SK-N-SH (cell line): ENCODE measurements around the gene RAPGEF4. TPM values are rescaled to one million over a fixed set of nuclear protein-coding genes. Genes with fewer than 3 reads are reported as not detected.
A peak's percentile ranks its signal among the peaks of the same experiment; 100 is the strongest.

Experiments used
- CTCF ChIA-PET: fragments of 300-600, 350-600 bp; formaldehyde crosslinking; extraction: SDS; loops from one replicate; lab custom pipeline; 2021; lab: Yijun Ruan, JAX
- POLR2A ChIA-PET: fragments of 350-600 bp; sonication (Branson Sonifier 250); formaldehyde crosslinking; extraction: SDS; loops from one replicate; lab custom pipeline; 2020; ENCODE audit warnings: antibody characterized with exemption, inconsistent platforms; lab: Yijun Ruan, JAX
- DNase-seq: peaks from one replicate; pipeline ENCODE4 v3.0.0; 2012
- H2AFZ ChIP-seq: fragments of 200-600 bp; sonication (generic); 2 replicates; pipeline ENCODE4 v1.8.1; 2016; ENCODE audit warnings: antibody characterized with exemption, mild to moderate bottlenecking, low read depth
- H3F3A ChIP-seq: fragments of 200-600 bp; sonication (generic); replicated peaks from 2 replicates; pipeline ENCODE3; 2016; ENCODE audit warnings: antibody characterized with exemption, mild to moderate bottlenecking; ENCODE audit not compliant: insufficient read depth
- H3K27ac ChIP-seq, 2 experiments: fragments of 200-500 bp in 1 of 2; fragments of 200-600 bp in 1 of 2; sonication (Bioruptor generic) in 1 of 2; sonication (generic), shearing (Covaris generic) in 1 of 2; 2 replicates each; pipeline versions ENCODE4 v1.5.1 to v1.6.1; 2014 to 2016; ENCODE audit warnings: low read depth in 2 of 2, inconsistent platforms in 1 of 2, low read length in 1 of 2, mild to moderate bottlenecking in 1 of 2, mixed read lengths in 1 of 2
- H3K27me3 ChIP-seq: fragments of 200-600 bp; sonication (generic), shearing (Covaris generic); 2 replicates; pipeline ENCODE4 v1.6.1; 2016; ENCODE audit warnings: mixed run types; ENCODE audit not compliant: insufficient read depth
- H3K36me3 ChIP-seq, 2 experiments: fragments of 200-500 bp in 1 of 2; fragments of 200-600 bp in 1 of 2; sonication (Bioruptor generic) in 1 of 2; sonication (generic) in 1 of 2; replicated peaks in 1 of 2; 2 replicates each; pipeline versions ENCODE3 to v1.5.1; 2014 to 2016; ENCODE audit warnings: low read length in 1 of 2, mild to moderate bottlenecking in 1 of 2; ENCODE audit not compliant: insufficient read depth in 2 of 2, control insufficient read depth in 1 of 2
- H3K4me1 ChIP-seq, 2 experiments: fragments of 200-500 bp in 1 of 2; fragments of 200-600 bp in 1 of 2; sonication (Bioruptor generic) in 1 of 2; sonication (generic), shearing (Covaris generic) in 1 of 2; 2 replicates each; pipeline versions ENCODE4 v1.5.1 to v1.6.1; 2014 to 2016; ENCODE audit warnings: low read depth in 1 of 2, low read length in 1 of 2, mixed run types in 1 of 2; ENCODE audit not compliant: insufficient read depth in 2 of 2, control insufficient read depth in 1 of 2
- H3K4me2 ChIP-seq: fragments of 200-600 bp; sonication (generic), shearing (Covaris generic); 2 replicates; pipeline ENCODE4 v1.6.1; 2017; ENCODE audit warnings: mixed run types
- H3K4me3 ChIP-seq, 2 experiments: fragments of 200-500 bp in 1 of 2; fragments of 200-600 bp in 1 of 2; sonication (Bioruptor generic) in 1 of 2; sonication (generic), shearing (Covaris generic) in 1 of 2; 2 replicates each; pipeline versions ENCODE4 v1.5.1 to v1.8.1; 2014 to 2016; ENCODE audit warnings: low read depth in 2 of 2, inconsistent platforms in 1 of 2, low read length in 1 of 2, mild to moderate bottlenecking in 1 of 2, mixed read lengths in 1 of 2, moderate library complexity in 1 of 2
- H3K79me2 ChIP-seq: fragments of 200-600 bp; sonication (generic); 2 replicates; pipeline ENCODE4 v1.8.1; 2017; ENCODE audit warnings: mild to moderate bottlenecking; ENCODE audit not compliant: insufficient read depth
- H3K9ac ChIP-seq: fragments of 200-600 bp; sonication (generic); 2 replicates; pipeline ENCODE4 v1.6.1; 2017; ENCODE audit warnings: mixed run types
- H3K9me2 ChIP-seq: fragments of 200-600 bp; sonication (generic); 2 replicates; pipeline ENCODE4 v1.6.1; 2017; ENCODE audit warnings: mixed run types
- H3K9me3 ChIP-seq: fragments of 200-600 bp; sonication (generic); 2 replicates; pipeline ENCODE4 v1.6.1; 2017; ENCODE audit warnings: mixed run types, mild to moderate bottlenecking, moderate library complexity
- H4K20me1 ChIP-seq: fragments of 200-600 bp; sonication (generic); 2 replicates; pipeline ENCODE4 v1.6.1; 2017; ENCODE audit warnings: mild to moderate bottlenecking, mixed run types; ENCODE audit not compliant: insufficient read depth
- CHD2 ChIP-seq: fragments of 150-350 bp; IDR thresholded peaks from 2 replicates; pipeline ENCODE4 v1.6.1; 2018; ENCODE audit warnings: low read length; ENCODE audit not compliant: partially characterized antibody
- ELF1 ChIP-seq: IDR thresholded peaks from 2 replicates; pipeline ENCODE4 v1.4.0; 2012
- EP300 ChIP-seq, 2 experiments: IDR thresholded peaks; 2 replicates each; pipeline versions ENCODE4 v1.4.0 to v1.6.1; 2012; ENCODE audit warnings: borderline replicate concordance in 1 of 2, low read depth in 1 of 2, low read length in 1 of 2
- EZH2phosphoT487 ChIP-seq: fragments of 200-600 bp; sonication (generic); IDR thresholded peaks from 2 replicates; pipeline ENCODE4 v1.6.1; 2017; ENCODE audit warnings: low read depth, mixed run types, mild to moderate bottlenecking, antibody characterized with exemption, moderate library complexity, borderline replicate concordance
- IRF3 ChIP-seq: fragments of 150-350 bp; IDR thresholded peaks from 2 replicates; pipeline ENCODE4 v1.6.1; 2016; ENCODE audit warnings: mild to moderate bottlenecking, low read depth, low read length
- MAX ChIP-seq: IDR thresholded peaks from 2 replicates; pipeline ENCODE4 v1.4.0; 2012; ENCODE audit warnings: low read depth
- MEF2A ChIP-seq: IDR thresholded peaks from 2 replicates; pipeline ENCODE4 v1.4.0; 2012; ENCODE audit warnings: low read depth, borderline replicate concordance
- MXI1 ChIP-seq: IDR thresholded peaks from 2 replicates; pipeline ENCODE4 v1.6.1; 2012; ENCODE audit warnings: mild to moderate bottlenecking, low read depth, low read length, improper control_type of control experiment
- POLR2AphosphoS5 ChIP-seq: IDR thresholded peaks from 2 replicates; pipeline ENCODE4 v1.6.1; 2012; ENCODE audit warnings: low read depth, low read length
- RFX5 ChIP-seq: IDR thresholded peaks from 2 replicates; pipeline ENCODE4 v1.6.1; 2012; ENCODE audit warnings: mild to moderate bottlenecking, improper control_type of control experiment, low read length
- RXRA ChIP-seq: IDR thresholded peaks from 2 replicates; pipeline ENCODE4 v1.4.0; 2012; ENCODE audit warnings: low read depth, mild to moderate bottlenecking, borderline replicate concordance
- SIN3A ChIP-seq: IDR thresholded peaks from 2 replicates; pipeline ENCODE4 v1.6.1; 2012; ENCODE audit warnings: low read depth, mild to moderate bottlenecking, low read length, moderate library complexity, borderline replicate concordance
- SMC3 ChIP-seq: IDR thresholded peaks from 2 replicates; pipeline ENCODE4 v1.6.1; 2012; ENCODE audit warnings: low read depth, low read length, improper control_type of control experiment
- TEAD4 ChIP-seq: IDR thresholded peaks from 2 replicates; pipeline ENCODE4 v1.4.0; 2012; ENCODE audit warnings: mild to moderate bottlenecking, borderline replicate concordance; ENCODE audit not compliant: insufficient read depth
- YY1 ChIP-seq: IDR thresholded peaks from 2 replicates; pipeline ENCODE4 v1.4.0; 2012; ENCODE audit warnings: low read depth, mild to moderate bottlenecking
- WGBS: methylation state at CpG from one replicate; pipeline ENCODE4 v1.1.6; 2017; ENCODE audit warnings: low lambda C conversion rate; 5-methylcytosine and 5-hydroxymethylcytosine counted together
- polyA plus RNA-seq, 3 experiments: library from polyadenylated mRNA; depleted of rRNA; stranded (reverse); fragments of >200 nt; gene quantifications; 2 replicates each; pipeline ENCODE4 v1.2.3, GENCODE V29; 2012
- TF ChIP-seq, protein P1 (sequence below): IDR thresholded peaks from 2 replicates; pipeline ENCODE4 v1.4.0; 2012; ENCODE audit warnings: low read depth, borderline replicate concordance

RAPGEF4 gene
- polyA plus RNA-seq, 1 of the 3 experiments (the other 2 are of a cell fraction), result 0.30 TPM

DNA sequence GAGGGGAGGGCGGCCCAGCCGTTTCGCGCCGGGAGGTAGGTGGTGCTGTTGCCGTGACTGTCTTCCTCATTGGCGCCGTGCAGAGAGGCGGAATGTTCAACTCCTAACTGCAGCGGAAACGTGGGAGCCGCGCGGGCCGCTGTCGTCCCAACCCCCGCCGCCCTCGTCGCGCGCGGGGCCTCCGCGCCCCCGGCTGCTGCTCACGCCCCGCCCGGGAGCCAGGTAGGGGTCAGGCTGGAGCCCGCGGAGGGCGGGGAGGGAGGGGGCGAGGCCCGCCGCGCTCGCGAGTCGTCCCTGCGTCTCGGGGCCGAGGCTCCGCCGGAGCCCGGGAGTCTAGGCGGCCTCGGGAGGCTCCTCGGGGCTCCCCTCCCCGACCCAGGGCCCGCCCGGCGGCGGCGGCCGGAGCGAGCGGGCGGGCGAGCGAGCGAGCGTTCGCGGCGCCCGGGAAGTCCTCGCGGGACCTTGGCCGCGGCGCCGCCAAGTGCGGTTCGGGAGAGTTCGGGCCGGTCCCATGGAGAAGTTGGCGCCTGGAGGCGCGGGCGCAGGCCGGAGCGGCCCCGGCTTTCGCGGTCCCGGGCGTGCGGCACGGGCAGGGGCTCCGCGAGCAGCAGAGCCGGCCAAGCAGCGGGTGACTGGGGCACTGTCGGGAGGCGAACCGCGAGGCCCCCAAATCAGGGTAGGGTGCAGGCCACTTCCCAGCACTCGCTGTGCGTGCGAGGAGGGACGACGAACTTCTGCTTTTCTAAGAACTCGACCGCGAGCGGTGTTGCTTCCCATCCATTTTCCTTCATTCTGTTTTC is 340.3 kb downstream of the RAPGEF4 start, which contains the start of gene MAP3K20 (continued):
- TF ChIP-seq, protein P1, sequence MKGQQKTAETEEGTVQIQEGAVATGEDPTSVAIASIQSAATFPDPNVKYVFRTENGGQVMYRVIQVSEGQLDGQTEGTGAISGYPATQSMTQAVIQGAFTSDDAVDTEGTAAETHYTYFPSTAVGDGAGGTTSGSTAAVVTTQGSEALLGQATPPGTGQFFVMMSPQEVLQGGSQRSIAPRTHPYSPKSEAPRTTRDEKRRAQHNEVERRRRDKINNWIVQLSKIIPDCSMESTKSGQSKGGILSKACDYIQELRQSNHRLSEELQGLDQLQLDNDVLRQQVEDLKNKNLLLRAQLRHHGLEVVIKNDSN, result no peak
- TF ChIP-seq YY1, result no peak
- TF ChIP-seq CHD2, result no peak
- TF ChIP-seq RXRA, result no peak
- TF ChIP-seq POLR2AphosphoS5, result no peak
- peak; percentile 26; the same call in 1 of the 2 replicates for TF ChIP-seq SMC3
- no peak for TF ChIP-seq EZH2phosphoT487
- no peak for TF ChIP-seq MEF2A
- no peak for TF ChIP-seq RFX5
- no peak for TF ChIP-seq ELF1
- no peak for TF ChIP-seq TEAD4
- no peak for TF ChIP-seq EP300 (IDR thresholded peaks at IDR 0.05; ENCODE audit: borderline replicate concordance in 1 of 2, low read depth in 1 of 2, low read length in 1 of 2)

GRCh38 chr2:173076581-173077345 is 341.1 kb downstream of the RAPGEF4 start:
- H3K4me2 ChIP-seq, result peak overlapping the region; percentile 88
- peak overlapping the region; percentile 92 for H3K9ac ChIP-seq
- TF ChIP-seq MXI1 (no peak; the same call in 1 of the 2 replicates), SIN3A (no peak), IRF3 (no peak), MAX (peak; percentile 46)
- H3K27me3 ChIP-seq, result no peaks in the 10 kb centered on the region
- peak overlapping the region; percentile 85 to 88 for H3K27ac ChIP-seq
- H3F3A ChIP-seq, result peaks cover 13% of the 10 kb centered on the region
- ChIA-PET POLR2A (no interaction called here), CTCF (interaction anchor here (1.5 to 1.8 kb wide), 2 partner anchors 49 to 133 kb away, joined by 5 to 7 read pairs; no protein-coding TSS in a partner anchor)
- peaks cover 3 to 4% of the 10 kb centered on the region in 2 experiments; a peak in 3 of 4 replicates for H3K4me1 ChIP-seq
- no peaks in the 10 kb centered on the region for H3K36me3 ChIP-seq
- peak overlapping the region; percentile 74 for H2AFZ ChIP-seq
- peak overlapping the region; percentile 85 for H3K4me3 ChIP-seq
- no peaks in the 10 kb centered on the region for H4K20me1 ChIP-seq
- peaks cover 54% of the 10 kb centered on the region for H3K79me2 ChIP-seq
- WGBS, result 2% methylated on average over 25 of the region's 27 CpGs
- no peaks in the 10 kb centered on the region for H3K9me3 ChIP-seq
- DNase-seq, result peak; percentile 72
- H3K9me2 ChIP-seq, result no peaks in the 10 kb centered on the region
